WTC11 (cell line): ENCODE results near the gene AFAP1L1. TPM values are rescaled to one million over a fixed set of nuclear protein-coding genes. Genes with fewer than 3 reads are reported as not detected.

Source experiments
- ATAC-seq: fragments of 200-7000 bp; cut with Tn5 transposase; 2 replicates; pipeline ENCODE4 v1.10.0; 2021; ENCODE audit warnings: mild to moderate bottlenecking, moderate library complexity
- CTCF ChIA-PET: fragments of 300-600 bp; sonication (Branson Sonifier 250); formaldehyde crosslinking; loops from one replicate; lab custom pipeline; 2021; ENCODE audit warnings: antibody characterized with exemption; lab: Charles Lee
- POLR2A ChIA-PET: fragments of 350-600 bp; sonication (Branson Sonifier 250); formaldehyde crosslinking; loops from one replicate; lab custom pipeline; 2021; ENCODE audit warnings: antibody characterized with exemption; lab: Charles Lee
- DNase-seq: peaks from one replicate; pipeline ENCODE4 v3.0.0; 2021; ENCODE audit warnings: low spot score
- H3K27ac Mint-ChIP-seq: 2 replicates; pipeline ENCODE4 v1.8.0; 2021; ENCODE audit warnings: mixed read lengths
- H3K27me3 Mint-ChIP-seq: 2 replicates; pipeline ENCODE4 v1.8.0; 2021; ENCODE audit warnings: low read depth, mild to moderate bottlenecking, moderate library complexity, mixed read lengths
- H3K36me3 Mint-ChIP-seq: 2 replicates; pipeline ENCODE4 v1.8.0; 2021; ENCODE audit warnings: mixed read lengths
- H3K4me1 Mint-ChIP-seq: 2 replicates; pipeline ENCODE4 v1.8.0; 2022; ENCODE audit warnings: mixed read lengths
- H3K4me3 Mint-ChIP-seq: 2 replicates; pipeline ENCODE4 v1.8.0; 2021; ENCODE audit warnings: mild to moderate bottlenecking, moderate library complexity, mixed read lengths
- H3K9me3 Mint-ChIP-seq: 2 replicates; pipeline ENCODE4 v1.8.0; 2021; ENCODE audit warnings: mixed read lengths
- FOXJ3 ChIP-seq: sonication (generic); formaldehyde crosslinking; IDR thresholded peaks from 2 replicates; pipeline ENCODE4 v1.9.0; 2021; ENCODE audit warnings: missing genetic modification reagents, mild to moderate bottlenecking, borderline replicate concordance
- GRHL2 ChIP-seq: fragments of 250-450 bp; sonication (Bioruptor Pico); IDR thresholded peaks from 2 replicates; pipeline ENCODE4 v1.8.0; 2022; ENCODE audit warnings: mild to moderate bottlenecking, moderate library complexity; ENCODE audit not compliant: insufficient replicate concordance, severe bottlenecking
- KAT7 ChIP-seq: sonication (generic); formaldehyde crosslinking; IDR thresholded peaks from 2 replicates; pipeline ENCODE4 v1.8.1; 2023; ENCODE audit warnings: missing genetic modification reagents, mild to moderate bottlenecking, borderline replicate concordance
- NFYB ChIP-seq: sonication (generic); formaldehyde crosslinking; conservative IDR thresholded peaks from 2 replicates; pipeline ENCODE4 v1.8.0; 2022; ENCODE audit warnings: low read depth, missing genetic modification reagents
- NR2C2 ChIP-seq: sonication (generic); formaldehyde crosslinking; IDR thresholded peaks from 2 replicates; pipeline ENCODE4 v1.8.0; 2022; ENCODE audit warnings: mild to moderate bottlenecking, missing genetic modification reagents
- PRRX2 ChIP-seq: fragments of 250-450 bp; sonication (Bioruptor Pico); IDR thresholded peaks from 2 replicates; pipeline ENCODE4 v1.8.0; 2021; ENCODE audit warnings: mild to moderate bottlenecking
- SMAD4 ChIP-seq: sonication (generic); formaldehyde crosslinking; IDR thresholded peaks from 2 replicates; pipeline ENCODE4 v1.8.0; 2022; ENCODE audit warnings: mild to moderate bottlenecking, missing genetic modification reagents
- SOX15 ChIP-seq: fragments of 250-450 bp; sonication (Bioruptor Pico); IDR thresholded peaks from 2 replicates; pipeline ENCODE4 v1.9.0; 2021; ENCODE audit warnings: mild to moderate bottlenecking
- TEAD4 ChIP-seq: sonication (generic); formaldehyde crosslinking; IDR thresholded peaks from 2 replicates; pipeline ENCODE4 v1.8.0; 2022; ENCODE audit warnings: mild to moderate bottlenecking, missing genetic modification reagents
- ZNF121 ChIP-seq: sonication (generic); formaldehyde crosslinking; IDR thresholded peaks from 2 replicates; pipeline ENCODE4 v1.8.0; 2023; ENCODE audit warnings: missing genetic modification reagents
- total RNA-seq: library from RNA; stranded (reverse); gene quantifications from 3 replicates; pipeline ENCODE4 v1.2.3, GENCODE V29; 2021
- TF ChIP-seq, protein P1 (sequence below): sonication (generic); formaldehyde crosslinking; IDR thresholded peaks from 2 replicates; pipeline ENCODE4 v1.8.0; 2023; ENCODE audit warnings: mild to moderate bottlenecking, missing genetic modification reagents
- TF ChIP-seq, protein P2 (sequence below): sonication (generic); formaldehyde crosslinking; IDR thresholded peaks from 2 replicates; pipeline ENCODE4 v1.8.1; 2023; ENCODE audit warnings: mild to moderate bottlenecking, missing genetic modification reagents, borderline replicate concordance
- TF ChIP-seq, protein P3 (sequence below): sonication (generic); formaldehyde crosslinking; IDR thresholded peaks from 2 replicates; pipeline ENCODE4 v1.8.1; 2023; ENCODE audit warnings: mild to moderate bottlenecking, missing genetic modification reagents, moderate library complexity
- TF ChIP-seq, protein P4 (sequence below): sonication (generic); formaldehyde crosslinking; IDR thresholded peaks from 2 replicates; pipeline ENCODE4 v1.8.1; 2022; ENCODE audit warnings: low read depth, missing genetic modification reagents, borderline replicate concordance
- TF ChIP-seq, protein P5 (sequence below): sonication (generic); formaldehyde crosslinking; conservative IDR thresholded peaks from 2 replicates; pipeline ENCODE4 v1.8.1; 2023; ENCODE audit warnings: mild to moderate bottlenecking, low read depth, missing genetic modification reagents, moderate library complexity
- TF ChIP-seq, protein P6 (sequence below): sonication (generic); formaldehyde crosslinking; IDR thresholded peaks from 2 replicates; pipeline ENCODE4 v1.8.0; 2023; ENCODE audit warnings: missing genetic modification reagents
- TF ChIP-seq, protein P7 (sequence below): fragments of 250-450 bp; sonication (Bioruptor Pico); IDR thresholded peaks from 2 replicates; pipeline ENCODE4 v2.1.2; 2022; ENCODE audit warnings: mild to moderate bottlenecking, moderate library complexity
- TF ChIP-seq, protein P8 (sequence below): fragments of 250-450 bp; sonication (Bioruptor Pico); conservative IDR thresholded peaks from 2 replicates; pipeline ENCODE4 v1.9.0; 2021; ENCODE audit warnings: mild to moderate bottlenecking

AFAP1L1 gene
- total RNA-seq, 1 experiment from 2014 or later: 8.4 TPM

DNA sequence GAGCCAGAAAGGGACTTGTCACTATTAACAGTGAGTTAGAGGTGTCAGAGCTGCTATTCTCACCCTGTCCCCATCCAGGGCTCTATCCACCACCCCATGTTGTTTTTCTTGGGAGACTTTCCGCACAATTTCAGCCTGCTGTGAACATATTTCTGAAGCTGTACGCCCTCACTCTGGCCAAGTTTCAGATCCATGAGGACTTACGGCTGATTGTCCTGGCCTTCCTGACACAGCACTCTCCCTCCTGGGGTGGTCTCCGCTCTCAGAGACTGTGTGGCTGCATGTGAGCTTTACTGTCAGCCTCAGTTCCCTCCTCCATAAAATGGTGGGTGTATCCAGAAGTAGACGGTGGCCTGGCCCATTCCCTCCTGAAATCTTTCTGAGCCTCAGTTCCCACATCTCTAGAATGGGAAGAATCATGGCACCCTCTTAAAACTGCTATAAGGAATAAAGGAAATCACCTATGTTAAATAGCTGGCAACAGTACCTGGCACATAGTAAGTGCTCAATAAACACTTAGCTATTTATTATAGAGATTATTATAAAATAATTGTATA, 108.2 kb downstream of the AFAP1L1 start (continued):
- TF ChIP-seq, protein P1, sequence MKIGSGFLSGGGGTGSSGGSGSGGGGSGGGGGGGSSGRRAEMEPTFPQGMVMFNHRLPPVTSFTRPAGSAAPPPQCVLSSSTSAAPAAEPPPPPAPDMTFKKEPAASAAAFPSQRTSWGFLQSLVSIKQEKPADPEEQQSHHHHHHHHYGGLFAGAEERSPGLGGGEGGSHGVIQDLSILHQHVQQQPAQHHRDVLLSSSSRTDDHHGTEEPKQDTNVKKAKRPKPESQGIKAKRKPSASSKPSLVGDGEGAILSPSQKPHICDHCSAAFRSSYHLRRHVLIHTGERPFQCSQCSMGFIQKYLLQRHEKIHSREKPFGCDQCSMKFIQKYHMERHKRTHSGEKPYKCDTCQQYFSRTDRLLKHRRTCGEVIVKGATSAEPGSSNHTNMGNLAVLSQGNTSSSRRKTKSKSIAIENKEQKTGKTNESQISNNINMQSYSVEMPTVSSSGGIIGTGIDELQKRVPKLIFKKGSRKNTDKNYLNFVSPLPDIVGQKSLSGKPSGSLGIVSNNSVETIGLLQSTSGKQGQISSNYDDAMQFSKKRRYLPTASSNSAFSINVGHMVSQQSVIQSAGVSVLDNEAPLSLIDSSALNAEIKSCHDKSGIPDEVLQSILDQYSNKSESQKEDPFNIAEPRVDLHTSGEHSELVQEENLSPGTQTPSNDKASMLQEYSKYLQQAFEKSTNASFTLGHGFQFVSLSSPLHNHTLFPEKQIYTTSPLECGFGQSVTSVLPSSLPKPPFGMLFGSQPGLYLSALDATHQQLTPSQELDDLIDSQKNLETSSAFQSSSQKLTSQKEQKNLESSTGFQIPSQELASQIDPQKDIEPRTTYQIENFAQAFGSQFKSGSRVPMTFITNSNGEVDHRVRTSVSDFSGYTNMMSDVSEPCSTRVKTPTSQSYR (CRISPR knock-in tag): no peak
- TF ChIP-seq SMAD4 (no peak), NFYB (CRISPR knock-in tag) (no peak), GRHL2 (CRISPR knock-in tag) (no peak), ZNF121 (no peak)

DNA sequence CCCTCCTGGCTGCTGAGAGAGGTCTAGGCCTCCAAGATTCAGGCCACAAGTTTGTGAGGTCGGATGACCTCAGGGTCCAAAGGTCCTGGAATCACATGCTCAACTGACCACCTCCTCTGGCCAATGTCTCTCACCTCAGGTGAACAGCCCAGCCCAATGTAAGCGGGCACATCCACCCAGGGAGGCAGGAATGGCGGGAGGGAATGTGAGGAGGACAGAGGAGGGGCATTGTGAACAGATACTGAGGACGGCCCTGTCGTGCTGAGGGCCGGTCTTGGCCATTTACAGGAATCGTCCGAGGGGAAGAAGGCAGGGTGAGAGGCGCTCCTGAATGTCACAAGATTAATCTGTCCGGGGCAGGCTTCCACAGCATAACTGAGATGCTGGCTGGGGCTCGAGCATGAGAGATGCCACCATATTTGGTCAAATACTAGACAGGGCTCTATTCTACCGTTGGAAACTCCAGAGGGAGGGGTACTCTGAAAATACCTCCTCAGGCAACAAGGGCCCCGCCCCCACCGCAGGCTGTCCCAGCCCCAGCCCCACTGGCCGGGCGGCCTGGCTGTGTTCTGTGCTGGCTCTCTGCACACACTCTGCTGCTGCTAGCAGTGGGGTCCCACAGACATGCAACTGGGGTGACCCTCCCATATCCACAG, 108.9 kb downstream of the AFAP1L1 start:
- Mint-ChIP-seq H3K4me1 (peaks cover 9% of the 10 kb centered on the region), H3K4me3 (no peak overlapping the region), H3K36me3 (no peaks in the 10 kb centered on the region), H3K9me3 (0 out of 2 replicates have a peak, but pooled peaks cover 4% of the 10 kb centered on the region), H3K27ac (no peak overlapping the region), H3K27me3 (no peaks in the 10 kb centered on the region)
- ChIA-PET POLR2A (no interaction called here), CTCF (interaction anchor here (0.7 to 3.5 kb wide), 17 partner anchors 9 to 185 kb away, joined by 3 to 110 read pairs (median 9); no protein-coding TSS in a partner anchor)
- DNase-seq (no peak), ATAC-seq (peak; percentile 12)
- TF ChIP-seq, protein P2, sequence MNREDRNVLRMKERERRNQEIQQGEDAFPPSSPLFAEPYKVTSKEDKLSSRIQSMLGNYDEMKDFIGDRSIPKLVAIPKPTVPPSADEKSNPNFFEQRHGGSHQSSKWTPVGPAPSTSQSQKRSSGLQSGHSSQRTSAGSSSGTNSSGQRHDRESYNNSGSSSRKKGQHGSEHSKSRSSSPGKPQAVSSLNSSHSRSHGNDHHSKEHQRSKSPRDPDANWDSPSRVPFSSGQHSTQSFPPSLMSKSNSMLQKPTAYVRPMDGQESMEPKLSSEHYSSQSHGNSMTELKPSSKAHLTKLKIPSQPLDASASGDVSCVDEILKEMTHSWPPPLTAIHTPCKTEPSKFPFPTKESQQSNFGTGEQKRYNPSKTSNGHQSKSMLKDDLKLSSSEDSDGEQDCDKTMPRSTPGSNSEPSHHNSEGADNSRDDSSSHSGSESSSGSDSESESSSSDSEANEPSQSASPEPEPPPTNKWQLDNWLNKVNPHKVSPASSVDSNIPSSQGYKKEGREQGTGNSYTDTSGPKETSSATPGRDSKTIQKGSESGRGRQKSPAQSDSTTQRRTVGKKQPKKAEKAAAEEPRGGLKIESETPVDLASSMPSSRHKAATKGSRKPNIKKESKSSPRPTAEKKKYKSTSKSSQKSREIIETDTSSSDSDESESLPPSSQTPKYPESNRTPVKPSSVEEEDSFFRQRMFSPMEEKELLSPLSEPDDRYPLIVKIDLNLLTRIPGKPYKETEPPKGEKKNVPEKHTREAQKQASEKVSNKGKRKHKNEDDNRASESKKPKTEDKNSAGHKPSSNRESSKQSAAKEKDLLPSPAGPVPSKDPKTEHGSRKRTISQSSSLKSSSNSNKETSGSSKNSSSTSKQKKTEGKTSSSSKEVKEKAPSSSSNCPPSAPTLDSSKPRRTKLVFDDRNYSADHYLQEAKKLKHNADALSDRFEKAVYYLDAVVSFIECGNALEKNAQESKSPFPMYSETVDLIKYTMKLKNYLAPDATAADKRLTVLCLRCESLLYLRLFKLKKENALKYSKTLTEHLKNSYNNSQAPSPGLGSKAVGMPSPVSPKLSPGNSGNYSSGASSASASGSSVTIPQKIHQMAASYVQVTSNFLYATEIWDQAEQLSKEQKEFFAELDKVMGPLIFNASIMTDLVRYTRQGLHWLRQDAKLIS (CRISPR knock-in tag): no peak
- TF ChIP-seq NFYB (CRISPR knock-in tag) (no peak), FOXJ3 (no peak), SOX15 (CRISPR knock-in tag) (no peak), KAT7 (no peak), PRRX2 (no peak), NR2C2 (CRISPR knock-in tag) (no peak), TEAD4 (CRISPR knock-in tag) (no peak)
- TF ChIP-seq, protein P3, sequence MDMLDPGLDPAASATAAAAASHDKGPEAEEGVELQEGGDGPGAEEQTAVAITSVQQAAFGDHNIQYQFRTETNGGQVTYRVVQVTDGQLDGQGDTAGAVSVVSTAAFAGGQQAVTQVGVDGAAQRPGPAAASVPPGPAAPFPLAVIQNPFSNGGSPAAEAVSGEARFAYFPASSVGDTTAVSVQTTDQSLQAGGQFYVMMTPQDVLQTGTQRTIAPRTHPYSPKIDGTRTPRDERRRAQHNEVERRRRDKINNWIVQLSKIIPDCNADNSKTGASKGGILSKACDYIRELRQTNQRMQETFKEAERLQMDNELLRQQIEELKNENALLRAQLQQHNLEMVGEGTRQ (CRISPR knock-in tag): no peak
- TF ChIP-seq, protein P4, sequence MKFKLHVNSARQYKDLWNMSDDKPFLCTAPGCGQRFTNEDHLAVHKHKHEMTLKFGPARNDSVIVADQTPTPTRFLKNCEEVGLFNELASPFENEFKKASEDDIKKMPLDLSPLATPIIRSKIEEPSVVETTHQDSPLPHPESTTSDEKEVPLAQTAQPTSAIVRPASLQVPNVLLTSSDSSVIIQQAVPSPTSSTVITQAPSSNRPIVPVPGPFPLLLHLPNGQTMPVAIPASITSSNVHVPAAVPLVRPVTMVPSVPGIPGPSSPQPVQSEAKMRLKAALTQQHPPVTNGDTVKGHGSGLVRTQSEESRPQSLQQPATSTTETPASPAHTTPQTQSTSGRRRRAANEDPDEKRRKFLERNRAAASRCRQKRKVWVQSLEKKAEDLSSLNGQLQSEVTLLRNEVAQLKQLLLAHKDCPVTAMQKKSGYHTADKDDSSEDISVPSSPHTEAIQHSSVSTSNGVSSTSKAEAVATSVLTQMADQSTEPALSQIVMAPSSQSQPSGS (CRISPR knock-in tag): no peak
- TF ChIP-seq, protein P5, sequence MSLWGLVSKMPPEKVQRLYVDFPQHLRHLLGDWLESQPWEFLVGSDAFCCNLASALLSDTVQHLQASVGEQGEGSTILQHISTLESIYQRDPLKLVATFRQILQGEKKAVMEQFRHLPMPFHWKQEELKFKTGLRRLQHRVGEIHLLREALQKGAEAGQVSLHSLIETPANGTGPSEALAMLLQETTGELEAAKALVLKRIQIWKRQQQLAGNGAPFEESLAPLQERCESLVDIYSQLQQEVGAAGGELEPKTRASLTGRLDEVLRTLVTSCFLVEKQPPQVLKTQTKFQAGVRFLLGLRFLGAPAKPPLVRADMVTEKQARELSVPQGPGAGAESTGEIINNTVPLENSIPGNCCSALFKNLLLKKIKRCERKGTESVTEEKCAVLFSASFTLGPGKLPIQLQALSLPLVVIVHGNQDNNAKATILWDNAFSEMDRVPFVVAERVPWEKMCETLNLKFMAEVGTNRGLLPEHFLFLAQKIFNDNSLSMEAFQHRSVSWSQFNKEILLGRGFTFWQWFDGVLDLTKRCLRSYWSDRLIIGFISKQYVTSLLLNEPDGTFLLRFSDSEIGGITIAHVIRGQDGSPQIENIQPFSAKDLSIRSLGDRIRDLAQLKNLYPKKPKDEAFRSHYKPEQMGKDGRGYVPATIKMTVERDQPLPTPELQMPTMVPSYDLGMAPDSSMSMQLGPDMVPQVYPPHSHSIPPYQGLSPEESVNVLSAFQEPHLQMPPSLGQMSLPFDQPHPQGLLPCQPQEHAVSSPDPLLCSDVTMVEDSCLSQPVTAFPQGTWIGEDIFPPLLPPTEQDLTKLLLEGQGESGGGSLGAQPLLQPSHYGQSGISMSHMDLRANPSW: no peak
- TF ChIP-seq, protein P6, sequence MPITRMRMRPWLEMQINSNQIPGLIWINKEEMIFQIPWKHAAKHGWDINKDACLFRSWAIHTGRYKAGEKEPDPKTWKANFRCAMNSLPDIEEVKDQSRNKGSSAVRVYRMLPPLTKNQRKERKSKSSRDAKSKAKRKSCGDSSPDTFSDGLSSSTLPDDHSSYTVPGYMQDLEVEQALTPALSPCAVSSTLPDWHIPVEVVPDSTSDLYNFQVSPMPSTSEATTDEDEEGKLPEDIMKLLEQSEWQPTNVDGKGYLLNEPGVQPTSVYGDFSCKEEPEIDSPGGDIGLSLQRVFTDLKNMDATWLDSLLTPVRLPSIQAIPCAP (CRISPR knock-in tag): no peak
- TF ChIP-seq, protein P7, sequence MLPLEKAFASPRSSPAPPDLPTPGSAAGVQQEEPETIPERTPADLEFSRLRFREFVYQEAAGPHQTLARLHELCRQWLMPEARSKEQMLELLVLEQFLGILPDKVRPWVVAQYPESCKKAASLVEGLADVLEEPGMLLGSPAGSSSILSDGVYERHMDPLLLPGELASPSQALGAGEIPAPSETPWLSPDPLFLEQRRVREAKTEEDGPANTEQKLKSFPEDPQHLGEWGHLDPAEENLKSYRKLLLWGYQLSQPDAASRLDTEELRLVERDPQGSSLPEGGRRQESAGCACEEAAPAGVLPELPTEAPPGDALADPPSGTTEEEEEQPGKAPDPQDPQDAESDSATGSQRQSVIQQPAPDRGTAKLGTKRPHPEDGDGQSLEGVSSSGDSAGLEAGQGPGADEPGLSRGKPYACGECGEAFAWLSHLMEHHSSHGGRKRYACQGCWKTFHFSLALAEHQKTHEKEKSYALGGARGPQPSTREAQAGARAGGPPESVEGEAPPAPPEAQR (CRISPR knock-in tag): no peak
- TF ChIP-seq, protein P8, sequence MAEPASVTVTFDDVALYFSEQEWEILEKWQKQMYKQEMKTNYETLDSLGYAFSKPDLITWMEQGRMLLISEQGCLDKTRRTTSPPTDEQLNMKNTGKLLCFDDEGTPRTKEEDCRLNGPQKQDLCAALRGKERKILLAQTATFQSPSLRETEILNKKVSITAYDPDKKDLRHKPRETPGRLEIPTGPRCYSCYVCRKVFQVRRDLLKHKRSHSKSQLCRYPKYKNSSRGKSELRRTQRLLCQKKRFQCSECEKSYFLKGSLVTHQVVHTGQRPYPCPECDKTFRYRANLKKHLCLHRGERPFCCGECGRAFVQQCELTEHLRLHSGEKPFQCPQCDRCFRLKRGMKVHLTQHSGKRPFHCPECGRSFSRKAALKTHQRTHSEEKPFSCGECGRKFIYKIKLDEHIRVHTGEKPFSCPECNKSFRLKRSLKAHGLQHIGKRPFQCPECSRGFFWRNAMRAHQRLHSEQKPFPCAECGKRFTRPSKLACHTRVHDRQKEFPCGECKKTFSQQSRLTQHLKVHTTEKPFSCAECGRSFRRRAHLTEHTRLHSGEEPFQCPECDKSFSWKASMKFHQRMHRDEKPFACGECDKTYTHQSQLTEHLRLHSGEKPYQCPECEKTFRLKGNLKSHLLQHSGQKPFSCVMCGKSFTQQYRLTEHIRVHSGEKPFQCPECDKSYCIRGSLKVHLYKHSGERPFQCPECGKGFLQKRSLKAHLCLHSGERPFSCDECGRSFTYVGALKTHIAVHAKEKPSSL (CRISPR knock-in tag): no peak
